GM12878 (cell line): ENCODE results near the gene TANK. TPM values are rescaled to one million over a fixed set of nuclear protein-coding genes. Genes with fewer than 3 reads are reported as not detected.

Experiments
- ATAC-seq: fragments of 200-7000 bp; cut with Tn5 transposase; 3 replicates; pipeline ENCODE4 v1.9.1; 2020; ENCODE audit warnings: mild to moderate bottlenecking, moderate library complexity
- BruUV-seq: library from RNA; stranded (reverse); fragments of 400-500 nt; replicated peaks from 2 replicates; lab custom pipeline; 2021; lab: Mats Ljungman, UMichigan
- CTCF ChIA-PET: fragments of 300-600 bp; sonication (Branson Sonifier 250); formaldehyde crosslinking; extraction: SDS; loops from one replicate; lab custom pipeline; 2021; ENCODE audit warnings: inconsistent platforms; lab: Yijun Ruan, JAX
- POLR2A ChIA-PET: fragments of 350-600 bp; formaldehyde crosslinking; extraction: SDS; loops from one replicate; lab custom pipeline; 2021; ENCODE audit warnings: inconsistent platforms; lab: Charles Lee
- RAD21 ChIA-PET: fragments of 300-600 bp; sonication (Branson Sonifier 250); formaldehyde crosslinking; loops from one replicate; lab custom pipeline; 2023; ENCODE audit warnings: antibody characterized with exemption; ENCODE audit not compliant: unreplicated experiment; lab: Charles Lee
- SMC1A ChIA-PET: fragments of 300-600 bp; sonication (Branson Sonifier 250); formaldehyde crosslinking; loops from one replicate; lab custom pipeline; 2023; ENCODE audit not compliant: unreplicated experiment, uncharacterized antibody; lab: Charles Lee
- DNase-seq: peaks from one replicate; pipeline ENCODE4 v3.0.0-alpha.2; 2011; ENCODE audit warnings: low read depth, low spot score
- FAIRE-seq: peaks from 3 replicates; lab custom pipeline; 2011; peaks lifted over from hg19 to GRCh38; lab: Jason Lieb, UNC
- H2AFZ ChIP-seq: 2 replicates; pipeline ENCODE4 v1.6.0; 2011; ENCODE audit warnings: low read depth, low read length, control low read depth; ENCODE audit not compliant: control insufficient read depth
- H3K27ac ChIP-seq: 2 replicates; pipeline ENCODE4 v1.5.1; 2011; ENCODE audit warnings: control low read depth; ENCODE audit not compliant: control insufficient read depth, insufficient read depth
- H3K27me3 ChIP-seq, 2 experiments: replicated peaks in 1 of 2; 2 replicates each; pipeline versions ENCODE4 v1.6.0 to v1.6.1; 2011; ENCODE audit warnings: low read length in 1 of 2; ENCODE audit not compliant: control insufficient read depth in 2 of 2, insufficient read depth in 2 of 2
- H3K36me3 ChIP-seq, 2 experiments: 2 replicates each; pipeline ENCODE4 v1.5.1; 2011; ENCODE audit warnings: low read length in 1 of 2; ENCODE audit not compliant: control insufficient read depth in 2 of 2, insufficient read depth in 2 of 2
- H3K4me1 ChIP-seq: 2 replicates; pipeline ENCODE4 v1.6.1; 2011; ENCODE audit warnings: mild to moderate bottlenecking, low read length, moderate library complexity, mixed read lengths; ENCODE audit not compliant: control insufficient read depth, insufficient read depth
- H3K4me2 ChIP-seq: 2 replicates; pipeline ENCODE4 v1.6.0; 2011; ENCODE audit warnings: control low read depth; ENCODE audit not compliant: control insufficient read depth, insufficient read depth
- H3K4me3 ChIP-seq: fragments of 200-600 bp; sonication (generic); 2 replicates; pipeline ENCODE4 v1.5.1; 2016
- H3K79me2 ChIP-seq: 2 replicates; pipeline ENCODE4 v1.6.0; 2011; ENCODE audit warnings: low read length; ENCODE audit not compliant: control insufficient read depth, insufficient read depth
- H3K9ac ChIP-seq: 2 replicates; pipeline ENCODE4 v1.8.0; 2011; ENCODE audit warnings: low read length, control low read depth, mixed read lengths; ENCODE audit not compliant: control insufficient read depth, insufficient read depth
- H3K9me3 ChIP-seq: replicated peaks from 3 replicates; pipeline ENCODE4 v1.5.1; 2011; ENCODE audit warnings: mild to moderate bottlenecking, low read length; ENCODE audit not compliant: control insufficient read depth, insufficient read depth
- H4K20me1 ChIP-seq: 2 replicates; pipeline ENCODE4 v1.6.0; 2011; ENCODE audit not compliant: control insufficient read depth, insufficient read depth
- BRCA1 ChIP-seq: IDR thresholded peaks from 2 replicates; pipeline ENCODE4 v1.6.1; 2011; ENCODE audit warnings: low read depth, low read length, improper control_type of control experiment
- FOS ChIP-seq: IDR thresholded peaks from 3 replicates; pipeline ENCODE4 v1.6.1; 2011; ENCODE audit warnings: borderline replicate concordance; ENCODE audit not compliant: insufficient read length; ENCODE audit errors: extremely low read depth
- KDM1A ChIP-seq: fragments of 200-600 bp; sonication (generic); IDR thresholded peaks from 2 replicates; pipeline ENCODE4 v1.6.1; 2016; ENCODE audit warnings: borderline replicate concordance
- NFXL1 ChIP-seq: fragments of 450-650 bp; IDR thresholded peaks from 2 replicates; pipeline ENCODE4 v1.6.1; 2017; ENCODE audit warnings: antibody characterized with exemption, mild to moderate bottlenecking, borderline replicate concordance
- PBX3 ChIP-seq: IDR thresholded peaks from 2 replicates; pipeline ENCODE4 v1.6.1; 2011; ENCODE audit warnings: mild to moderate bottlenecking, low read depth, low read length, moderate library complexity; ENCODE audit not compliant: insufficient replicate concordance
- RBBP5 ChIP-seq: fragments of 200-600 bp; sonication (generic); conservative IDR thresholded peaks from 2 replicates; pipeline ENCODE4 v1.6.1; 2016
- in situ Hi-C: fragments of 300-500 bp; cut with MboI; formaldehyde crosslinking; loops from 9 replicates; pipeline ENCODE4 v1.14.3; 2018; ENCODE audit warnings: mixed read lengths
- intact Hi-C: fragments of 100-400 bp; cut with micrococcal nuclease; formaldehyde crosslinking; loops from one replicate; pipeline ENCODE4 v1.14.2; 2022; ENCODE audit not compliant: unreplicated experiment
- polyA plus RNA-seq, 11 experiments: library from polyadenylated mRNA; depleted of rRNA in 4 of 11; unstranded in 6 of 11; stranded (reverse) in 5 of 11; fragments of >200 nt; fragmentation: Nextera tagmentation in 4 of 11; fragmentation: Illumina TruSeq in 1 of 11; extraction: Ambion mirVana in 4 of 11; extraction: Trizol in 1 of 11; gene quantifications; 1 replicate in 1 of 11; 2 replicates in 10 of 11; pipeline versions ENCODE4 v1.2.1 to v1.2.3, GENCODE V29; 2011 to 2016; ENCODE audit warnings: inconsistent platforms in 2 of 11, missing spikeins in 2 of 11, low read depth in 1 of 11
- total RNA-seq, 4 experiments: library from RNA; depleted of rRNA in 3 of 4; stranded (reverse); fragments of >200 nt in 3 of 4; fragmentation: Illumina TruSeq in 1 of 4; extraction: Trizol in 1 of 4; gene quantifications; 2 replicates each; pipeline versions ENCODE4 v1.2.1 to v1.2.3, GENCODE V29; 2013 to 2021

TANK gene
- total and polyA plus RNA-seq, 10 of the 15 experiments (the other 5 are each of a cell fraction or from before 2014, with no cell fraction given) = 48.6 to 127 (median 103) TPM

- Histone ChIP-seq H3K4me2 (peak overlapping the region; percentile 86), H3K27me3 (no peaks in the 10 kb centered on the region), H3K36me3 (peaks cover 0 to 12% of the 10 kb centered on the region in 2 experiments; a peak in 2 of 4 replicates), H4K20me1 (no peaks in the 10 kb centered on the region), H3K4me3 (peak overlapping the region; percentile 38; the same call in 1 of the 2 replicates), H3K27ac (peak overlapping the region; percentile 89), H2AFZ (no peak overlapping the region), H3K4me1 (peaks cover 48% of the 10 kb centered on the region), H3K9ac (no peak overlapping the region), H3K79me2 (peaks cover 88% of the 10 kb centered on the region), H3K9me3 (peaks cover 5% of the 10 kb centered on the region; the same call in 2 of the 3 replicates)
- ATAC-seq = no peak
- CTCF ChIA-PET = no interaction called here
- intact Hi-C loops (loop anchor here (5.0 to 10.0 kb wide), 6 partner anchors 63 to 1270 kb away; partner anchors contain the start of genes IFIH1 and PSMD14), in situ Hi-C loops (no loop called here)
- no peak for DNase-seq
- SMC1A ChIA-PET = interaction anchor here (0.9 to 4.4 kb wide), 15 partner anchors 8 to 88 kb away, joined by 3 to 27 read pairs (median 6); no protein-coding TSS in a partner anchor
- no peak for TF ChIP-seq KDM1A
- no peak for TF ChIP-seq FOS
- TF ChIP-seq PBX3 = no peak
- TF ChIP-seq BRCA1 = no peak
- TF ChIP-seq NFXL1 = no peak
- TF ChIP-seq RBBP5 = no peak
- BruUV-seq = no TSS peak
- POLR2A ChIA-PET = interaction anchor here (0.9 to 1.5 kb wide), 3 partner anchors 26 to 29 kb away, joined by 4 to 7 read pairs (median 5); no protein-coding TSS in a partner anchor
- FAIRE-seq = no peak
- RAD21 ChIA-PET = interaction anchor here (0.9 to 2.3 kb wide), 9 partner anchors 25 to 102 kb away, joined by 3 to 13 read pairs (median 5); no protein-coding TSS in a partner anchor
Measured at GRCh38 chr2:161165266-161165665, 5.0 kb downstream of the TANK start.
